Fibroblast of the aortic adventitia (primary cell): Measurements from ENCODE around the gene EXOC6B. TPM values are rescaled to one million over a fixed set of nuclear protein-coding genes. Genes with fewer than 3 reads are reported as not detected.

Source experiments
- DNase-seq: peaks from one replicate; pipeline ENCODE4 v3.0.0-alpha.2; 2010; ENCODE audit warnings: low read depth
- H3K4me3 ChIP-seq: 2 replicates; pipeline ENCODE4 v1.5.1; 2011; ENCODE audit warnings: low read depth, mild to moderate bottlenecking, control low read depth, low read length, moderate library complexity
- total RNA-seq: library from RNA; depleted of rRNA; stranded (reverse); fragments of >200 nt; gene quantifications from 2 replicates; pipeline ENCODE4 v1.2.3, GENCODE V29; 2012; ENCODE audit warnings: low replicate concordance
- TF ChIP-seq, protein P1 (sequence below): IDR thresholded peaks from 2 replicates; pipeline ENCODE4 v1.5.1; 2011; ENCODE audit warnings: mild to moderate bottlenecking, low read length, control low read depth, inconsistent platforms; ENCODE audit not compliant: insufficient read depth

Gene EXOC6B
- total RNA-seq, 1 donor: 30.2 TPM

DNA sequence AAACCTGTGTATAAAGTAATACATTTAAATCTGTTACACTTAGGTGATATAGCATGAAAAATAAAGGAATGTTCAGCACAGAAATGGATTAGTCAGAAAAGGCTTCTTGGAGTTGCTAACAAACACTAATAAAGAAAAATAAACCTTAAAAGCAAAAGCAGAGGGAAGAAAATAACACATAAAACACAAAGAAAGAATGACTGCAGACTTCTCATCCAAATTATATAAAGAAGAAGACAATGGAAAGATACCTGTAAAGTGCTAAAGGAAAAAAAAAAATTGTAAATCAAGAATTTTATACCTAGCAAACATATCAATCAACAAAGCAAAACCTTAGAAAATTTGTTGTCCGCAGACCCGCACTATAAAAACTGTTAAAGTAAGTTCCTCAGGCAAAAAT is 63.6 kb downstream of the EXOC6B start:
- no peak for DNase-seq
- no peak overlapping the region for H3K4me3 ChIP-seq
- TF ChIP-seq, protein P1, sequence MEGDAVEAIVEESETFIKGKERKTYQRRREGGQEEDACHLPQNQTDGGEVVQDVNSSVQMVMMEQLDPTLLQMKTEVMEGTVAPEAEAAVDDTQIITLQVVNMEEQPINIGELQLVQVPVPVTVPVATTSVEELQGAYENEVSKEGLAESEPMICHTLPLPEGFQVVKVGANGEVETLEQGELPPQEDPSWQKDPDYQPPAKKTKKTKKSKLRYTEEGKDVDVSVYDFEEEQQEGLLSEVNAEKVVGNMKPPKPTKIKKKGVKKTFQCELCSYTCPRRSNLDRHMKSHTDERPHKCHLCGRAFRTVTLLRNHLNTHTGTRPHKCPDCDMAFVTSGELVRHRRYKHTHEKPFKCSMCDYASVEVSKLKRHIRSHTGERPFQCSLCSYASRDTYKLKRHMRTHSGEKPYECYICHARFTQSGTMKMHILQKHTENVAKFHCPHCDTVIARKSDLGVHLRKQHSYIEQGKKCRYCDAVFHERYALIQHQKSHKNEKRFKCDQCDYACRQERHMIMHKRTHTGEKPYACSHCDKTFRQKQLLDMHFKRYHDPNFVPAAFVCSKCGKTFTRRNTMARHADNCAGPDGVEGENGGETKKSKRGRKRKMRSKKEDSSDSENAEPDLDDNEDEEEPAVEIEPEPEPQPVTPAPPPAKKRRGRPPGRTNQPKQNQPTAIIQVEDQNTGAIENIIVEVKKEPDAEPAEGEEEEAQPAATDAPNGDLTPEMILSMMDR: no peak

DNA sequence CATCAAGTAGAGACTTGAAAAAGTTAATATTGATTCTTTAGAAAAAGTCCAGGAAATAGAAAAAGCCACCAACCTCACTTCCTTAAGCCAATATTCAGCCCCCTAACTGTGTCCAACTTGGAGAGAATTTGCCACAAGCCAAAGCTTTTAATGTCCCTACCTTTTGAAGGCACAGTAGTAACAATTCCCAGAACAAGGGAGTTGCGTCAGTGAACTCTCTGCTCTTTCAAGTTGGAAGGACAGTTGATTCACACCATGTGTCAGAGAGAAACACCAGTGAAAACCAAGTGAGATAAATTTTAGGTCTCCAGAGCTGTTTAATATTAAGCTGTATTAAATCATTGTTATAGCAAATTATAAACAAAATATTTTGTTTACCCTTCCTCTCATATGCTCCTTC is 66.1 kb downstream of the EXOC6B start:
- H3K4me3 ChIP-seq: no peak overlapping the region
- DNase-seq: no peak
- TF ChIP-seq, protein P1: no peak

DNA sequence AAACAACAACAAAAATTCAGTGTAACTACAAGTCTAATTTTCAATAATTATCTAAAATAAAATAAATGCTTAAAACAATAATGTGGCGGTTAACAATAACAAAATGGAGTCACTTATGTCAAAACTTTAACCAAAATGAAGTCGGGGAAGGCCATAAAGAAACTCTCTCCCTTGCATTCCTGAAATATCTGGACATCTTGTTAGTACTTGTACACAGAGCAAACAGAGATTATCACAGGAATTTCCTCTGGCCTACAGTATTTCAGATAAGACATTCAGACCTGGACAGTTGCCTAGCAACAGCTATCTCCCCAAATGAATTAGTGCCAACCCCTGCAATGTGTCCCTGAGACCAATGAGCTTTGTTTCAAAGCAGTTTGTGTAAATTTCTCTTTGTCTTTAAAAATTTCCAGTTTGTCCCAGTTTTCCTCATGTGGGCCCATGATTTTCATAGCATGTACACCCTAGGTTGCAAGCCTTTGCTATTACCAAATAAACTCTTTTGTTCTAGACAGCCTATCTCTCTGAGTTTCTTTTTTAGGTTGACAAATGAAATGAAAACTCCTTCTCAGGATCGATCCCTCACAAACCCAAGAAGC is 68.6 kb downstream of the EXOC6B start:
- DNase-seq: peak; percentile 98
- no peak overlapping the region for H3K4me3 ChIP-seq
- TF ChIP-seq, protein P1: no peak

DNA sequence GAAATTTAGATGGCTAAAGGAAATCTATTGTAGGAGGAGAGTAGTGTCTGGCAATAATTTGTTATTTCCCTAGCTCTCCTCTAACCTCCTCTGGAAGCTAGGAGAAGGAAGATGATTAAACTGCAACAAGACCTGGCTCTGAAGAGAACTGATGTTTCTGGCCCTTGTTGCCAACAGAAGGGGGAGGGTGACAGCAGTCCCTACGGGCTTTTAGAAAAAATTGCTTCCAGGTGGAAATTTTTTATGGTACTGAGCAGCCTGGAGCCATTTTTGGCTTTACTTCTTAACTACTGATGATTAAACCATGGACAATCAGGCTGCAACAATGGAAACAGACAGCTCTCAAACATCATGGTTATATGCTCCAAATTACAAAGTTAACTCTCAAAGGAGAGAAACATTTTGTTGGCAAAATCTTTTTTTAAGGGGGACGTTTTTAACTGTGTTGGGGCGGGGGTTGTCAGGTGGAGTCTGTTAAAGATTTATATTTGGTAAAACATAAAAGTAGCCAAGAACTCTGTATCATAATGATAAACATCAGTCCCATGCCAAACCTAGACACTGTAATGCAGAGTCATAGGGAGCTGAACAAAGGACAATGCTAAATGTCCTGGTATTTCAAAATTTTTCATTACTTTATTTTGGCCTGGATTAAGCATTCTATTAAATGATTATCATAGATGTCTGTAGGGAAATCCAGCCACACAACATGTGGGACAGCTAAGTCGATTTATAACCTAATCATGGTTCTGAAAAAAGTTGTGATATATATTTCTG is 70.0 kb downstream of the EXOC6B start:
- TF ChIP-seq, protein P1: no peak
- peak; percentile 93 for DNase-seq
- H3K4me3 ChIP-seq: no peak overlapping the region

DNA sequence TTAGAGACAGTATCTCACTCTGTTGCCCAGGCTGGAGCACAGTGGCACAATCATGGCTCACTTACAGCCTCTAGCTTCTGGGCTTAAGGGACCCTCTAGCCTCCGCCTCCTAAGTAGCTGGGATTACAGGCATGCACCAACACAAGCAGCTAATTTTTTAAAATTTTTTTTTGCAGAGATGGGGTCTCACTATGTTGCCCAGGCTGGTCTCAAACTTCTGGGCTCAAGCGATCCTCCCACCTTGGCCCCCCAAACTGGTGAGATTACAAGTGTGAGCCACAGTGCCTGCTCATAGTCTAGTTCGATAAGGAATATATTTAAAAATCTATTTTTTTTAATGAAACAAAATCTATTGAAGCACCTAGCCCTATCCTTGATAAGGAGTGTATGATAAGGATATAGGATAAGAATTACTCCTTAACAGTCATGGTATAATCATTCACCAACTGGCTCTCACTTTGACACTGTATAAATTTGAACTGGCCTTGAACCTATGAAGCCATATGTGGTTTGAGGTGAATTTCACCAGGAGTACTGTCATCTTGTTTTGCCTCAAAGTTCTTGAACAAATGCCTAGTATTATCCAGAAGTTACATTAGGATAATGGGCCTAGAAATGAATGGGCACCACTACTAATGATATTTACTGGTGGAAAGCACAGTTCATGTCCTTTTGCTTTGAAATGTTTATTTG is 71.1 kb downstream of the EXOC6B start:
- DNase-seq: peak; percentile 53
- TF ChIP-seq, protein P1: no peak
- H3K4me3 ChIP-seq: no peak overlapping the region

DNA sequence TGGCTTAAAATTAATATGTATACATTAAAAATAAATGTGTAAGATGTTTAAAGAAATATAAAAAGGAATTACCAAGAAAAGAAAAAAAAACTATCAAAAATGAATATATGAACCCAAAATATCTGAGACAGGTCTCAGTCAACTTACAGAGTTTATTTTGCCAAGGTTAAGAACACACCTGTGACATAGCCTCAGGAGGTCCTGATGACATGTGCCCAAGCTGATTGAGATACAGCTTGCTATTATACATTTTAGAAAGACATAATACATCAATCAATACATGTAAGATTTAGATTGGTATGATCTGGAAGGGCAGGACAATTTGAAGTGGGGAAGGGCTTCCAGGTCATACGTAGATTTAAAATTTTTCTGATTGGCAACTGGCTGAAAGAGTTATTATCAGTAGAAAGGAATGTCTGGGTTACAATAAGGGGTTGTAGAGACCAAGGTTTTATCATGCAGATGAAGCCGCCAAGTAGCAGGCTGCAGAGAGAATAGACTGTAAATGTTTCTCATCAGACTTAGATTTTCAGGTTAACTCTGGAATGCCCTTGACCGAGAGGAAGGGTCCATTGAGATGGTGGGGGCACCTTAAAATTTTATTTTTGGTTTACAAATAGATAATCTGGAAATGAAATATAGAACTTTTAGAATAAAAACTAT is 74.7 kb downstream of the EXOC6B start:
- DNase-seq: no peak
- TF ChIP-seq, protein P1: no peak
- no peak overlapping the region for H3K4me3 ChIP-seq
